HUDEP-2 (cell line): ENCODE data around the gene SLC35F4.

ENCODE experiments used
- DNase-seq, 76 experiments: peaks; one replicate each; lab custom pipeline; 2025; ENCODE audit not compliant: unreplicated experiment in 76 of 76; lab: John Stamatoyannopoulos, UW

The SLC35F4 gene

GRCh38 chr14:57851354-57851753, 14.5 kb downstream of the SLC35F4 start:
- DNase-seq = no peak

GRCh38 chr14:57848786-57849185, 17.1 kb downstream of the SLC35F4 start:
- no peak for DNase-seq

GRCh38 chr14:57848353-57848752, 17.5 kb downstream of the SLC35F4 start:
- no peak for DNase-seq

GRCh38 chr14:57847706-57848105, 18.2 kb downstream of the SLC35F4 start:
- no peak for DNase-seq

GRCh38 chr14:57847096-57847495, 18.8 kb downstream of the SLC35F4 start:
- DNase-seq = no peak

GRCh38 chr14:57846596-57846995, 19.3 kb downstream of the SLC35F4 start:
- DNase-seq = no peak

GRCh38 chr14:57845802-57846531, 19.9 kb downstream of the SLC35F4 start:
- no peak for DNase-seq

- DNase-seq = no peak
These were observed 20.6 kb downstream of the SLC35F4 start for GRCh38 chr14:57845316-57845715.

- no peak for DNase-seq
These were observed 28.6 kb downstream of the SLC35F4 start for GRCh38 chr14:57837267-57837666.

- DNase-seq = no peak
These were observed 30.1 kb downstream of the SLC35F4 start for GRCh38 chr14:57835766-57836165.

- no peak for DNase-seq
These were observed 30.9 kb downstream of the SLC35F4 start for GRCh38 chr14:57834961-57835360.

GRCh38 chr14:57834001-57834598, 31.8 kb downstream of the SLC35F4 start:
- no peak for DNase-seq

GRCh38 chr14:57833323-57833722, 32.6 kb downstream of the SLC35F4 start:
- DNase-seq = no peak

- DNase-seq = peak in 5 of 76 experiments; percentile 1 to 23 (median 2)
These were observed 33.9 kb downstream of the SLC35F4 start for GRCh38 chr14:57831981-57832380.

GRCh38 chr14:57828713-57829112, 37.2 kb downstream of the SLC35F4 start:
- no peak for DNase-seq

- no peak for DNase-seq
These were observed 42.8 kb downstream of the SLC35F4 start for GRCh38 chr14:57823015-57823660.

GRCh38 chr14:57822081-57822480, 43.8 kb downstream of the SLC35F4 start:
- no peak for DNase-seq

GRCh38 chr14:57820581-57820980, 45.3 kb downstream of the SLC35F4 start:
- no peak for DNase-seq

- DNase-seq = no peak
These were observed 47.4 kb downstream of the SLC35F4 start for GRCh38 chr14:57818511-57818910.

- DNase-seq = no peak
These were observed 49.2 kb downstream of the SLC35F4 start for GRCh38 chr14:57816568-57817284.

GRCh38 chr14:57814726-57815125, 51.2 kb downstream of the SLC35F4 start:
- DNase-seq = no peak
